ENCODE measurements around the gene ZNF560. TPM values are rescaled to one million over a fixed set of nuclear protein-coding genes. Genes with fewer than 3 reads are reported as not detected.
A peak's percentile ranks its signal among the peaks of the same experiment; 100 is the strongest.

Gene ZNF560
- polyA plus RNA-seq, 4 donors: 0.06 TPM; not detected in 3

GRCh38 chr19:9461938-9462337 is 36.5 kb downstream of the ZNF560 start:
- Histone ChIP-seq H3K9me3 (ENCODE audit: control insufficient read depth in 2 of 2, insufficient read depth in 1 of 2, low read depth in 1 of 2, low read length in 1 of 2) (peaks cover 0 to 28% of the 10 kb centered on the region in 2 donors), H3K27ac (ENCODE audit: low read depth in 1 of 3, low read length in 2 of 3) (no peak overlapping the region), H3K4me1 (ENCODE audit: control insufficient read depth in 3 of 3, insufficient read depth in 2 of 3, low read depth in 1 of 3, low read length in 2 of 3) (no peaks in the 10 kb centered on the region), H3K27me3 (ENCODE audit: control insufficient read depth in 3 of 3, insufficient read depth in 3 of 3, low read length in 3 of 3) (no peaks in the 10 kb centered on the region), H3K4me3 (ENCODE audit: low read depth in 1 of 3, low read length in 3 of 3) (no peak overlapping the region), H3K36me3 (ENCODE audit: control insufficient read depth in 3 of 3, insufficient read depth in 2 of 3, low read depth in 1 of 3, low read length in 3 of 3) (no peaks in the 10 kb centered on the region)
- FAIRE-seq (no peak), DNase-seq (no peak)
- 83 to 92% (median 89%) methylated on average over 4 of the region's 4 CpGs for WGBS, 3 donors

DNA sequence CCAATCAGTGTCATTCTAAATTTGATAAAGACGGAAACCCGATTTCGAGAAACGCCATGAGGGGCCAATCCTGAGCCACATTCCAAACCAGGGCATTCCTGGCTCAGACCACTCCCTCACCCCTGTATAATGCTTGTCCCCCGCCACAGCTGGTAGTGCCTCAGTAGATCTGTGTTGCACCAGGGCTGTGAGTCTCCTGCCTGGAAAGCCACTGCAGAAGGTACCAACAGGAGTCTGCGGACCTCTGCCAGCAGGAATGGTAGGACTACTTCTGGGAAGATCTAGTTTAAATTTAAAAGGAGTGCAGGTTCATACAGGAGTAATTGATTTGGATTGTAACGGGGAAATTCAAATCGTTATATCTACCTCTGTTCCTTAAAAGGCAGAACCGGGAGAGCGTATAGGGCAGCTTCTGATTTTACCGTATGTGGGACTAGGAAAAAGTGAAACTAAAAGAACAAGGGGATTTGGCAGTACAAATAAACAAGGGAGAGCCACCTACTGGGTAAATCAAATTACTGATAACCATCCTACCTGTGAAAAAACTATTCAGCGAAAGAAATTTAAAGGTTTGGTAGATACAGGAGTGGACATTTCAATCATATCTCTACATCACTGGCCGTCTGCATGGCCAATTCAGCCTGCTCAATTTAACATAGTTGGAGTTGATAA is 42.3 kb downstream of the ZNF560 start:
- Histone ChIP-seq H3K27me3 (ENCODE audit: control insufficient read depth in 3 of 3, insufficient read depth in 3 of 3, low read length in 3 of 3) (no peaks in the 10 kb centered on the region), H3K36me3 (ENCODE audit: control insufficient read depth in 3 of 3, insufficient read depth in 2 of 3, low read depth in 1 of 3, low read length in 3 of 3) (no peaks in the 10 kb centered on the region), H3K9me3 (ENCODE audit: control insufficient read depth in 2 of 2, insufficient read depth in 1 of 2, low read depth in 1 of 2, low read length in 1 of 2) (peaks cover 0 to 26% of the 10 kb centered on the region in 2 donors), H3K27ac (ENCODE audit: low read depth in 1 of 3, low read length in 2 of 3) (no peak overlapping the region), H3K4me1 (ENCODE audit: control insufficient read depth in 3 of 3, insufficient read depth in 2 of 3, low read depth in 1 of 3, low read length in 2 of 3) (no peaks in the 10 kb centered on the region), H3K4me3 (ENCODE audit: low read depth in 1 of 3, low read length in 3 of 3) (no peak overlapping the region)
- WGBS, 3 donors: 73 to 78% (median 75%) methylated on average over 12 to 13 of the region's 13 CpGs
- no peak for FAIRE-seq
- no peak for DNase-seq

- Histone ChIP-seq H3K27me3 (ENCODE audit: control insufficient read depth in 3 of 3, insufficient read depth in 3 of 3, low read length in 3 of 3) (no peaks in the 10 kb centered on the region), H3K27ac (ENCODE audit: low read depth in 1 of 3, low read length in 2 of 3) (no peak overlapping the region), H3K9me3 (ENCODE audit: control insufficient read depth in 2 of 2, insufficient read depth in 1 of 2, low read depth in 1 of 2, low read length in 1 of 2) (peaks cover 0 to 27% of the 10 kb centered on the region in 2 donors), H3K4me1 (ENCODE audit: control insufficient read depth in 3 of 3, insufficient read depth in 2 of 3, low read depth in 1 of 3, low read length in 2 of 3) (no peaks in the 10 kb centered on the region), H3K4me3 (ENCODE audit: low read depth in 1 of 3, low read length in 3 of 3) (no peak overlapping the region), H3K36me3 (ENCODE audit: control insufficient read depth in 3 of 3, insufficient read depth in 2 of 3, low read depth in 1 of 3, low read length in 3 of 3) (no peaks in the 10 kb centered on the region)
- 85 to 90% (median 87%) methylated on average over 4 of the region's 4 CpGs for WGBS, 3 donors
- DNase-seq (no peak), FAIRE-seq (no peak)
These were observed 44.5 kb downstream of the ZNF560 start for GRCh38 chr19:9453953-9454352.

DNA sequence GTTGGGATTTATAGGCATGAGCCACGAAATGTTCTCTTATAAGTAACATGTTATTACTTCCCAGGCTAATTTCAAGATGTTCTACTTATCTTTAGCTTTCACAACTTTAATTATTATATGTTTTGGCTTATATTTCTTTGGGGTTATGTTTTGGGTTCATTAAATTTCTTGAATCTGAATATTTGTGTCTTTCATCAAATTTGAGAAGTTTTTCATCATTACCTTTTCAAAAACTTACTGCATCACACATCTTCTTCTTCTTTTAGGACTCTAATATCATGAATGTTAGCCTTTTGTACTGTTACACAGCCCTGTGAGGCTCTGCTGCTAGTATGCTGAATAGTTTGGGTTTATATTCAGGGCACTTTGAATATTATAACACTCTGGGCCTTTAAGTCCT is 53.4 kb downstream of the ZNF560 start:
- H3K36me3 ChIP-seq (ENCODE audit: control insufficient read depth in 3 of 3, insufficient read depth in 2 of 3, low read depth in 1 of 3, low read length in 3 of 3): no peaks in the 10 kb centered on the region
- 76 to 80% (median 78%) methylated on average over 1 of the region's 1 CpG for WGBS, 3 donors
- H3K9me3 ChIP-seq (ENCODE audit: control insufficient read depth in 2 of 2, insufficient read depth in 1 of 2, low read depth in 1 of 2, low read length in 1 of 2): peaks cover 0 to 49% of the 10 kb centered on the region in 2 donors
- no peak overlapping the region for H3K4me3 ChIP-seq (ENCODE audit: low read depth in 1 of 3, low read length in 3 of 3)
- DNase-seq: no peak
- no peak for FAIRE-seq
- no peaks in the 10 kb centered on the region for H3K4me1 ChIP-seq (ENCODE audit: control insufficient read depth in 3 of 3, insufficient read depth in 2 of 3, low read depth in 1 of 3, low read length in 2 of 3)
- H3K27me3 ChIP-seq (ENCODE audit: control insufficient read depth in 3 of 3, insufficient read depth in 3 of 3, low read length in 3 of 3): no peaks in the 10 kb centered on the region
- no peak overlapping the region for H3K27ac ChIP-seq (ENCODE audit: low read depth in 1 of 3, low read length in 2 of 3)

DNA sequence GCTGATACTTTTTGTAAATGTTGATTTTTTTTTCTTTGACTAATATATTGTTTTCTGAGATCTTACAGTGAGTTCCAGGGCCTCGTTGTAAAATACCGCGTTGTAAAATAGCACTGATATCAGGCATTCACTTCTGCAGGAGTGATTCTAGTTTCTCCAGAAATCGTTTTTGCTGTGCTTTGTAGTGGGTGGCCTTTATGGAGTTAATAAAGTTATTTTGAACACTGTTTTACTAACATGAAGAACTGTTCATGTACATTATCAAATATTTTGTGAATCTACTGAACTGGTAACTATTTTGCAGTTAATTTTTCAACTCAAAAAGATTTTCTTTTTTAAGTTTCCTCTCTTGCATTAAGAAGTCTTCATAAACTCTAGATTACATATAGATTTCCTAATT is 62.1 kb downstream of the ZNF560 start:
- WGBS, 3 donors: 81 to 89% (median 85%) methylated on average over 4 of the region's 4 CpGs
- no peaks in the 10 kb centered on the region for H3K9me3 ChIP-seq (ENCODE audit: control insufficient read depth in 2 of 2, insufficient read depth in 1 of 2, low read depth in 1 of 2, low read length in 1 of 2)
- H3K4me1 ChIP-seq (ENCODE audit: control insufficient read depth in 3 of 3, insufficient read depth in 2 of 3, low read depth in 1 of 3, low read length in 2 of 3): peaks cover 0 to 5% (median 5%) of the 10 kb centered on the region in 3 donors
- no peak overlapping the region for H3K4me3 ChIP-seq (ENCODE audit: low read depth in 1 of 3, low read length in 3 of 3)
- no peaks in the 10 kb centered on the region for H3K27me3 ChIP-seq (ENCODE audit: control insufficient read depth in 3 of 3, insufficient read depth in 3 of 3, low read length in 3 of 3)
- DNase-seq: no peak
- no peak for FAIRE-seq
- H3K36me3 ChIP-seq (ENCODE audit: control insufficient read depth in 3 of 3, insufficient read depth in 2 of 3, low read depth in 1 of 3, low read length in 3 of 3): peaks cover 0 to 10% (median 0%) of the 10 kb centered on the region in 3 donors
- H3K27ac ChIP-seq (ENCODE audit: low read depth in 1 of 3, low read length in 2 of 3): no peak overlapping the region

DNA sequence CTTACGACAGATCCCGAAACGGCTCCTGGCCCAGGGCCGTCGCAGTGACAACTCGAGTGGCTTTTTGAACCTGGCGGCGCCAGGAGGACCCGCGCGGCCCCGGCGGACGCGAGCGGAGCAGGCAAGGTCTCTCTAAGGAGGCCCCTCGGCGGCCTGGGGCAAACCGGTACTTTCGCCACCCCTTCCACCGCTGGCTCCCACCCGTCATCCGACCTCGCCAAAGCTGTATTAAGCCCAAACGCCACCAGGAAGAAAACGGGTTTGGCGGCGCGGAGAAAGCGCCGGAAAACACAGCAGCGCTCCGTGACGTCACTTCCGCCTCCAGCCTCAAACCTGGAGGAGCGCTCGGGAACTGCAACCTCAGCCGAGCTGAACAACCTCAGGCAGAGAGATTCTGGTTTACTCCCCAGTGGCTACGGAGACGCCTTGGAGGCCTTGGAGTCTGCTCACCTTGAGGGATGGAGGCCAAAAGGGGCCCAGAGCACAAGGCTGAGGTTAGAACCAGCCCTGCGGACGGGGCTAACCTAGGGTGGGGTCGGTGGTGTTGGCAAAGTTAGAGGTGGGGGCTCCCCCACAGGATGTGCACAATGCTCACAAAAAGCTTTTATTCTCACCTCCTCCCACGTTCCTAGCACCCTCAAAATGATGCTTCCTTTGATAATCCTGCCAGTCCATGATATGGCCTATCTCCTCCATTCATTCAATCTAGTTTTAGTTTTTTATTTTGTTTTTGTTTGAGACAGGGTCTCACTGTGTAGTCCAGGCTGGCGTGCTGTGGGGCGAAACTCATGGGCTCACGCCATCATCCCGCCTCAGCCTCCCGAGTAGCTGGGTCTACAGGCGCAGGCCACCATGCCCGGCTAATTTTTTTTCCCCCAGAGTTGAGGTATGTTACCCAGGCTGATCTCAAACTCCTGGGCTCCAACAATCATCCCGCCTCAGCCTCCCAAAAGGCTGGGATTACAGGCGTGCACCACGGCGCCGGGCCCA is 62.8 kb downstream of the ZNF560 start, which contains the start of gene ZNF266:
ZNF266 (minus strand) TSS at position 295 of the 990 bp plus-strand sequence. CDS start 15,484 bp downstream, outside the sequence.
- Histone ChIP-seq H3K27me3 (ENCODE audit: control insufficient read depth in 3 of 3, insufficient read depth in 3 of 3, low read length in 3 of 3) (no peaks in the 10 kb centered on the region), H3K36me3 (ENCODE audit: control insufficient read depth in 3 of 3, insufficient read depth in 2 of 3, low read depth in 1 of 3, low read length in 3 of 3) (peaks cover 0 to 17% (median 5%) of the 10 kb centered on the region in 3 donors), H3K9me3 (ENCODE audit: control insufficient read depth in 2 of 2, insufficient read depth in 1 of 2, low read depth in 1 of 2, low read length in 1 of 2) (no peaks in the 10 kb centered on the region), H3K27ac (ENCODE audit: low read depth in 1 of 3, low read length in 2 of 3) (peak within 1 kb of the TSS; percentile 69 to 96 (median 77)), H3K4me3 (ENCODE audit: low read depth in 1 of 3, low read length in 3 of 3) (peak within 1 kb of the TSS; percentile 76 to 85 (median 79)), H3K4me1 (ENCODE audit: control insufficient read depth in 3 of 3, insufficient read depth in 2 of 3, low read depth in 1 of 3, low read length in 2 of 3) (peaks cover 0 to 5% (median 5%) of the 10 kb centered on the region in 3 donors)
- 13 to 17% (median 15%) methylated on average over 56 of the region's 56 CpGs for WGBS, 3 donors
- FAIRE-seq: no peak
- peak; percentile 89 to 97 for DNase-seq

DNA sequence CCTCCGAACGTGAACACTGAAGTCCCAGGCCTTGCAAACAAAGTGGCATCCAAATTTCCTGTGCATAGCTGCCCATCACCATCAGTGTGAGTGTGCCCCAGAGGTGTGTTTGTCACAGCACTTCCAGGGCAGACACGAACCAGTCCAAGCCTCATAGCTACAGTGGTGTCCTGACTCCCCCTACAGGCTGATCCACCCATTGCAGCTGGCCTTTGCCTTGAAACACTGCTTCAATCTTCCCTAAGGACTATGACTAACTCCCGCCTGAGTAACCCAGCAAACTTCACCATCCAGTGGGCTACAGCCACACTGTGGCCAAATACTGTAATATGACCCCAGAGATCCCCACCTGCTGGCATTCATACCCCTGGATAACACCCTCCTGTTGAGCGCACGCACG is 66.9 kb downstream of the ZNF560 start:
- peak in 1 of 2 donors; percentile 3 for DNase-seq
- no peak for FAIRE-seq

DNA sequence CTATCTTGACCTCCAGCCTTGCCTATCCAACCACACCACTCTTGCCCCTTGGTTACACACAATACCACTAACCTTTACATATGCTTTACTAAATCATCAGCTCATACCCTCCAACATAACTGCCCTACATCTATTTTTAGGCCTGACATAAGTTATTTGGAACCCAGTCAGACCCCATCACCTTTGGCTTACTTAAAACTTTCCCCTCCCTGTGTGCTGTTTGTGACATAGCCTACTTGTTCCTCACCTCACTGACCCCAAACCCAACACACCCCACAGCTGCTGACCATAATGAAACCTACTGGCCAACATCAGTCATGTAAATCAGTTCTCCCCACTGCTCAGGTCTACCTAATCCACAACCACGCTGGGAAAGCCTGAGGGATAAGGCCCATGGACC is 68.0 kb downstream of the ZNF560 start:
- Histone ChIP-seq H3K27me3 (ENCODE audit: control insufficient read depth in 3 of 3, insufficient read depth in 3 of 3, low read length in 3 of 3) (no peaks in the 10 kb centered on the region), H3K27ac (ENCODE audit: low read depth in 1 of 3, low read length in 2 of 3) (no peak overlapping the region), H3K36me3 (ENCODE audit: control insufficient read depth in 3 of 3, insufficient read depth in 2 of 3, low read depth in 1 of 3, low read length in 3 of 3) (peaks cover 10 to 42% (median 16%) of the 10 kb centered on the region in 3 donors), H3K9me3 (ENCODE audit: control insufficient read depth in 2 of 2, insufficient read depth in 1 of 2, low read depth in 1 of 2, low read length in 1 of 2) (peaks cover 0 to 16% of the 10 kb centered on the region in 2 donors), H3K4me3 (ENCODE audit: low read depth in 1 of 3, low read length in 3 of 3) (no peak overlapping the region), H3K4me1 (ENCODE audit: control insufficient read depth in 3 of 3, insufficient read depth in 2 of 3, low read depth in 1 of 3, low read length in 2 of 3) (peaks cover 0 to 5% (median 0%) of the 10 kb centered on the region in 3 donors)
- no peak for FAIRE-seq
- 95 to 100% (median 100%) methylated on average over 1 of the region's 1 CpG for WGBS, 3 donors
- no peak for DNase-seq

More for the DNA sequence above, 66.9 kb downstream of the ZNF560 start:
- Histone ChIP-seq H3K4me1 (ENCODE audit: control insufficient read depth in 3 of 3, insufficient read depth in 2 of 3, low read depth in 1 of 3, low read length in 2 of 3) (peaks cover 0 to 5% (median 5%) of the 10 kb centered on the region in 3 donors), H3K9me3 (ENCODE audit: control insufficient read depth in 2 of 2, insufficient read depth in 1 of 2, low read depth in 1 of 2, low read length in 1 of 2) (peaks cover 0 to 9% of the 10 kb centered on the region in 2 donors), H3K27me3 (ENCODE audit: control insufficient read depth in 3 of 3, insufficient read depth in 3 of 3, low read length in 3 of 3) (no peaks in the 10 kb centered on the region), H3K27ac (ENCODE audit: low read depth in 1 of 3, low read length in 2 of 3) (no peak overlapping the region), H3K4me3 (ENCODE audit: low read depth in 1 of 3, low read length in 3 of 3) (no peak overlapping the region), H3K36me3 (ENCODE audit: control insufficient read depth in 3 of 3, insufficient read depth in 2 of 3, low read depth in 1 of 3, low read length in 3 of 3) (peaks cover 10 to 34% (median 11%) of the 10 kb centered on the region in 3 donors)
- 90 to 97% (median 91%) methylated on average over 7 of the region's 7 CpGs for WGBS, 3 donors

All from small intestine (tissue), 7 donors.